LNCAP (cell line): ENCODE measurements around the gene MSI1.

ENCODE experiments used
- TF ChIP-seq, protein P1 (sequence below): fragments of 450-650 bp; IDR thresholded peaks from 2 replicates; pipeline ENCODE4 v1.5.1; 2017; ENCODE audit warnings: mild to moderate bottlenecking

MSI1 gene

GRCh38 chr12:120406069-120406468, 37.1 kb upstream of the MSI1 start:
- TF ChIP-seq, protein P1, sequence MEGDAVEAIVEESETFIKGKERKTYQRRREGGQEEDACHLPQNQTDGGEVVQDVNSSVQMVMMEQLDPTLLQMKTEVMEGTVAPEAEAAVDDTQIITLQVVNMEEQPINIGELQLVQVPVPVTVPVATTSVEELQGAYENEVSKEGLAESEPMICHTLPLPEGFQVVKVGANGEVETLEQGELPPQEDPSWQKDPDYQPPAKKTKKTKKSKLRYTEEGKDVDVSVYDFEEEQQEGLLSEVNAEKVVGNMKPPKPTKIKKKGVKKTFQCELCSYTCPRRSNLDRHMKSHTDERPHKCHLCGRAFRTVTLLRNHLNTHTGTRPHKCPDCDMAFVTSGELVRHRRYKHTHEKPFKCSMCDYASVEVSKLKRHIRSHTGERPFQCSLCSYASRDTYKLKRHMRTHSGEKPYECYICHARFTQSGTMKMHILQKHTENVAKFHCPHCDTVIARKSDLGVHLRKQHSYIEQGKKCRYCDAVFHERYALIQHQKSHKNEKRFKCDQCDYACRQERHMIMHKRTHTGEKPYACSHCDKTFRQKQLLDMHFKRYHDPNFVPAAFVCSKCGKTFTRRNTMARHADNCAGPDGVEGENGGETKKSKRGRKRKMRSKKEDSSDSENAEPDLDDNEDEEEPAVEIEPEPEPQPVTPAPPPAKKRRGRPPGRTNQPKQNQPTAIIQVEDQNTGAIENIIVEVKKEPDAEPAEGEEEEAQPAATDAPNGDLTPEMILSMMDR: no peak

GRCh38 chr12:120404271-120404670, 35.3 kb upstream of the MSI1 start:
- TF ChIP-seq, protein P1: no peak

DNA sequence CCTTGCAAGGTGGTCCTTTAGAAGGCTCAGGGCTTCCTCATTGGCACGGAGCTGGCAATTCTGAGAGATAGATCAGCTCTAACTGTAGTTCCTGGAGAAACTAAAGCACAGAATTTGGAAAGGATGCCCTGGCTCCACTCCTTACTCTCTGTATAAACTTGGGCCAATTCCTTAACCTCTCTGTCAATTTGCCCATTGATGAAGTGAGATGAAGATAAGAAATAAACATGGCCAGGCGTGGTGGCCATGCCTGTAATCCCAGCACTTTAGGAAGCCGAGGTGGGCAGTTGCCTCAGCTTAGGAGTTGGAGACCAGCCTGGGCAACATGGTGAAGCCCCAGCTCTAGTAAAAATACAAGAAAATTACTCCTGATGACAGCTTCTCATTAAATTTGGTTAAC, 34.9 kb upstream of the MSI1 start:
- TF ChIP-seq, protein P1: no peak

DNA sequence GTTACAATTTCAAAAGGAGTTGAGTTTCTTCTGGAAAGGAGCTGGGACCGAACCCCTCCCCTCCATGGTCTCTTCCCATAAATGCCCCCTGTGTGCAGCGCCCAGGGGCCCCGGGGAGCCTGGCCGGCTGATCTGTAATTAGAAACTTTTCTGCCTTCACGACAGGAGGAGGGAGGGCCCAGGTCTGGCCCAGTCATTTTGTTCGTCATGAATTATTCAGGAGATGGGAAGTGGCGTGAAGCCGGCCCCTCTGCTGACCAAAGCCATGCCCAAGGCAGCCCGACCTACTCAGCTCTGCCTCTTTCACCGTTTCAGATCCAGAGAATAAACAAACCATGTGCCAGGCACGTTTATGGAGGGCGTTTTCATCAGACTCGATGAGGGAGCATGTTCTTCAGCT, 33.3 kb upstream of the MSI1 start:
- TF ChIP-seq, protein P1: no peak

DNA sequence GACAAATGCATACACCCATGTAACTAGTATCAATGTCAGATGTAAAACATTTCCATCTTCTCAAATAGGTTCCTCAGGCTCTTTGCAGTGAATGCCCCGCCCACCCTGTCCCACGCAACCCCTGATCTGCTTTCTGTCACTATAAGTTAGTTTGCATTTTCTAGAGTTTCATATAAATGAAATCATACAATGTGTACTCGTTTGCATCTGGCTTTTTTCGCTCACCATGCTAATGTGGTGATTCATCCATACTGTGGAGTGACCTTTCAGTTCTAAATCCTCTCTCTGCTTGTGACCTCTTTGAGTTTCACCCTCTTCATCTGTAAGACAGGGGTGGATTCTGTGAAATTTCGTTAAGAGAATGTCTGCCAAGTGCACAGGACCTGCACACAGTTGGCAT, 30.6 kb upstream of the MSI1 start:
- TF ChIP-seq, protein P1: no peak

DNA sequence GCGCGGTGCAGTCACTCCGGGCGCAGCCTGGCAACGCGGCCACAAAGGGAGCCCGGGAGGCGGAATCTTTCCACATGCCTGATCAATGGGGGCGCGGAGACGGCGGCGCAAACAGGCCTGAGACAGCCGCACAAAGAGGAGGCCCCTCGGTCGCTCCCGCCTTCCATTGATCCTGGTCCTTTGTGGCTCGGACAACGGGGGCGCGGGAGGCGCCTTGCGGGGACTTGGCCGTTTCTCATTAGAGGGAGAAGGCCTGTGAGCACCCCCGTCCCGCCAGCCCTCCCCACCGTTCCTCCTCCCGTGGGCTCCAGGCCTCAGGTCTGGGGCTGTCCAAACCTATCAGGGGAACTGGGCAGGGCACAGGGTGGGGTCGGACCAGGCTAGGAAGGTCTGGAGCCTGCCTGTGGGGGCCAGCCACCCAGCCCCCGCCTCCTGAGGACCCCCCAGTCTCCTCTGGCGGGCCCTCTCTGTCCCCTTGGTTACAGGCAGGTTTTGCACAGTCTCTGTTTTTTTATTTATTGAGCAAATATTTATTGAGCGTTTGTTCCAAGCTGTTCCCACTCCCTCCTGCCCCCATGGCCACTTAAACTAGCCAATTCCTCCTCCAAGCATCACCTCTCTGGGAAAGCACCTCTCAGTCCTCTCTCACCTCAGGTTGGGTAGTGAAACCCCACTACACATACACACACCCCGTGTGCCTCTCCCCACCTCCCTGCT, 29.0 kb upstream of the MSI1 start:
- TF ChIP-seq, protein P1: no peak

DNA sequence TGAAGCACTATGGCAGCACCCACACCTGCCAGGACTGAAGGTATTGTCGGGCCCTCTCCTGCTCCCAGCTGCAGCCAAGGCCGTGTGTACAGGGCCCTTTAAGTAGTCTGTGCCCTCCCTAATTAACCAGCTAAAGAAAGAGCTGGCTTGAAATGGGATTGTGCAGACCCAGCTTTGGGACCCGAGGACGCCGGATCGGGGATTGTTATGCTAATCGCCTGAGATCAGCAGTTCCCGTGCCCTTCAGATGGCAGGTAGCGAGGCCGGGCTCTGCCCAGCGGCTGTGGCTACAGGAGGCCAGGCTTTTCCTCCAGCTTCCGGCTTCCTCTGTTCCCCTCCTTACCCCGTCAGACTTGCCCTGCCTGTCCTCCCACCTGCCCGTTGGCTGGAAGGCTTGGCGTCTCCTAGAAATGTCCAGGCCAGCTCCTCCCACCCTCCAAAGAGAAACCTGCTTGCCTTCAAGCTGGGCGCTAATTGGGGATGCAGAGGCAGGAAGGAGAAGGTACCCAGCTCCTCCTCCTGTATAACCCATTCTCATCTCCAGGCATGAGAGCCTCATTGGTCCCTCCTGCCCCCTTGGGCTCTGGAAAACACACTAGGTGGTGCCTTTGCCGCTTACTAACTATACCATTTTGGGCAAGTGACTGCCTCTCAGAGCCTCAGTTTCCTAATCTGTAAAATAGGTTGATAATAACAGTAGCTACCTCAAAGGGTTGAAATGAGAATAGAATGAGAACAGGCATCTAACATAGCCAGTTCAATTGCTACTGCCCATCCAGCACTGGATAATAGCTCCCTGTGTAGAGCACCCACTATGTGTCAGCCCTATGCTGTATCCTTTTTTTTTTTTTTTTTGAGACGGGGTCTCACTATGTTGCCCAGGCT, 25.8 kb upstream of the MSI1 start:
- TF ChIP-seq, protein P1: no peak
